Adipocyte (in vitro differentiated cells): ENCODE data around the gene EIF4ENIF1.
"Not testable (repeated sequence)": the region's sequence is repeated elsewhere in the genome, so short reads cannot be mapped to it uniquely, and the experiment has no call there.

ENCODE experiments used
- DNase-seq: peaks from one replicate; pipeline ENCODE4 v3.0.0-alpha.2; 2015; ENCODE audit warnings: low read depth
- H3K27me3 ChIP-seq: replicated peaks from 2 replicates; pipeline ENCODE4 v1.7.0; 2013; ENCODE audit warnings: mild to moderate bottlenecking, low read length, moderate library complexity; ENCODE audit not compliant: control insufficient read depth, insufficient read depth
- H3K36me3 ChIP-seq: 2 replicates; pipeline ENCODE4 v1.7.0; 2013; ENCODE audit warnings: low read length, mild to moderate bottlenecking, moderate library complexity; ENCODE audit not compliant: control insufficient read depth, insufficient read depth, severe bottlenecking
- H3K4me1 ChIP-seq: 2 replicates; pipeline ENCODE4 v1.7.0; 2013; ENCODE audit warnings: mild to moderate bottlenecking, low read length, moderate library complexity; ENCODE audit not compliant: control insufficient read depth, insufficient read depth
- H3K4me3 ChIP-seq: 2 replicates; pipeline ENCODE4 v1.7.0; 2013; ENCODE audit warnings: mild to moderate bottlenecking, low read length, moderate library complexity
- H3K9ac ChIP-seq: 2 replicates; pipeline ENCODE4 v1.7.0; 2013; ENCODE audit warnings: mild to moderate bottlenecking, low read length, moderate library complexity
- H3K9me3 ChIP-seq: 2 replicates; pipeline ENCODE4 v1.7.0; 2013; ENCODE audit warnings: mild to moderate bottlenecking, low read length, moderate library complexity; ENCODE audit not compliant: control insufficient read depth

EIF4ENIF1 gene

GRCh38 chr22:31441652-31442051 lies 48.0 kb downstream of the EIF4ENIF1 start:
- Histone ChIP-seq H3K36me3 (peaks cover 90% of the 10 kb centered on the region), H3K27me3 (no peaks in the 10 kb centered on the region), H3K9me3 (no peaks in the 10 kb centered on the region), H3K4me3 (no peak overlapping the region), H3K9ac (no peak overlapping the region), H3K4me1 (peaks cover under 1% of the 10 kb centered on the region)
- DNase-seq: no peak

GRCh38 chr22:31440681-31441080 lies 49.0 kb downstream of the EIF4ENIF1 start:
- Histone ChIP-seq H3K4me3 (no peak overlapping the region), H3K27me3 (no peaks in the 10 kb centered on the region), H3K9me3 (no peaks in the 10 kb centered on the region), H3K9ac (no peak overlapping the region), H3K36me3 (peaks cover 91% of the 10 kb centered on the region), H3K4me1 (peaks cover 10% of the 10 kb centered on the region)
- DNase-seq: no peak

GRCh38 chr22:31439808-31440207 lies 49.8 kb downstream of the EIF4ENIF1 start:
- Histone ChIP-seq H3K27me3 (no peaks in the 10 kb centered on the region), H3K4me1 (peaks cover 17% of the 10 kb centered on the region), H3K36me3 (peaks cover 91% of the 10 kb centered on the region), H3K9me3 (no peaks in the 10 kb centered on the region), H3K4me3 (no peak overlapping the region), H3K9ac (no peak overlapping the region)
- no peak for DNase-seq

GRCh38 chr22:31436132-31436531 lies 53.5 kb downstream of the EIF4ENIF1 start:
- H3K4me1 ChIP-seq: peaks cover 17% of the 10 kb centered on the region
- H3K4me3 ChIP-seq: no peak overlapping the region
- H3K9ac ChIP-seq: no peak overlapping the region
- no peaks in the 10 kb centered on the region for H3K9me3 ChIP-seq
- H3K27me3 ChIP-seq: no peaks in the 10 kb centered on the region
- DNase-seq: peak; percentile 31
- peaks cover 90% of the 10 kb centered on the region for H3K36me3 ChIP-seq

- H3K27me3 ChIP-seq: no peaks in the 10 kb centered on the region
- H3K4me1 ChIP-seq: peaks cover 17% of the 10 kb centered on the region
- no peak overlapping the region for H3K4me3 ChIP-seq
- no peak for DNase-seq
- no peaks in the 10 kb centered on the region for H3K9me3 ChIP-seq
- no peak overlapping the region for H3K9ac ChIP-seq
- H3K36me3 ChIP-seq: peaks cover 88% of the 10 kb centered on the region
Measured at GRCh38 chr22:31431950-31432349, 57.7 kb downstream of the EIF4ENIF1 start.

- H3K4me3 ChIP-seq: no peak overlapping the region
- peaks cover 94% of the 10 kb centered on the region for H3K36me3 ChIP-seq
- no peak overlapping the region for H3K9ac ChIP-seq
- no peaks in the 10 kb centered on the region for H3K9me3 ChIP-seq
- no peaks in the 10 kb centered on the region for H3K27me3 ChIP-seq
- no peak for DNase-seq
- peaks cover 13% of the 10 kb centered on the region for H3K4me1 ChIP-seq
Measured at GRCh38 chr22:31425331-31426050, 64.2 kb downstream of the EIF4ENIF1 start.

GRCh38 chr22:31402350-31402749 lies 87.3 kb downstream of the EIF4ENIF1 start:
- not testable (repeated sequence) for H3K9me3 ChIP-seq, H3K4me3 ChIP-seq, DNase-seq, H3K27me3 ChIP-seq, H3K9ac ChIP-seq
- peaks cover 28% of the 10 kb centered on the region for H3K4me1 ChIP-seq
- peaks cover 54% of the 10 kb centered on the region for H3K36me3 ChIP-seq

- Histone ChIP-seq H3K9me3 (no peaks in the 10 kb centered on the region), H3K4me3 (peak overlapping the region; percentile 89), H3K27me3 (no peaks in the 10 kb centered on the region), H3K4me1 (peaks cover 28% of the 10 kb centered on the region), H3K9ac (peak overlapping the region; percentile 94), H3K36me3 (peaks cover 33% of the 10 kb centered on the region)
- peak; percentile 72 for DNase-seq
Measured at GRCh38 chr22:31400023-31400397, 89.6 kb downstream of the EIF4ENIF1 start.

- H3K4me3 ChIP-seq: peak within 1 kb of the TSS; percentile 89
- H3K27me3 ChIP-seq: no peaks in the 10 kb centered on the region
- peaks cover 28% of the 10 kb centered on the region for H3K4me1 ChIP-seq
- H3K36me3 ChIP-seq: peaks cover 27% of the 10 kb centered on the region
- H3K9ac ChIP-seq: peak within 1 kb of the TSS; percentile 94
- no peaks in the 10 kb centered on the region for H3K9me3 ChIP-seq
- peak; percentile 98 for DNase-seq
Measured at GRCh38 chr22:31399211-31400022, 90.2 kb downstream of the EIF4ENIF1 start, which contains the start of gene DRG1. TSS of gene DRG1 (plus strand) at chr22:31399604. CDS start at chr22:31399684, 80 bp downstream.

GRCh38 chr22:31398231-31398630 lies 91.4 kb downstream of the EIF4ENIF1 start:
- Histone ChIP-seq H3K4me1 (peaks cover 23% of the 10 kb centered on the region), H3K27me3 (no peaks in the 10 kb centered on the region), H3K9ac (peak overlapping the region; percentile 94), H3K9me3 (no peaks in the 10 kb centered on the region), H3K36me3 (peaks cover 16% of the 10 kb centered on the region), H3K4me3 (no peak overlapping the region)
- no peak for DNase-seq

GRCh38 chr22:31394326-31394725 lies 95.3 kb downstream of the EIF4ENIF1 start:
- Histone ChIP-seq H3K9ac (no peak overlapping the region), H3K36me3 (no peaks in the 10 kb centered on the region), H3K4me1 (peaks cover 12% of the 10 kb centered on the region), H3K9me3 (no peaks in the 10 kb centered on the region), H3K4me3 (no peak overlapping the region), H3K27me3 (no peaks in the 10 kb centered on the region)
- DNase-seq: no peak
